CMK (cell line): ENCODE results near the gene VTI1A.

Experiments used
- DNase-seq: peaks from one replicate; pipeline ENCODE4 v3.0.0-alpha.2; 2010; ENCODE audit warnings: low read depth

VTI1A gene

DNA sequence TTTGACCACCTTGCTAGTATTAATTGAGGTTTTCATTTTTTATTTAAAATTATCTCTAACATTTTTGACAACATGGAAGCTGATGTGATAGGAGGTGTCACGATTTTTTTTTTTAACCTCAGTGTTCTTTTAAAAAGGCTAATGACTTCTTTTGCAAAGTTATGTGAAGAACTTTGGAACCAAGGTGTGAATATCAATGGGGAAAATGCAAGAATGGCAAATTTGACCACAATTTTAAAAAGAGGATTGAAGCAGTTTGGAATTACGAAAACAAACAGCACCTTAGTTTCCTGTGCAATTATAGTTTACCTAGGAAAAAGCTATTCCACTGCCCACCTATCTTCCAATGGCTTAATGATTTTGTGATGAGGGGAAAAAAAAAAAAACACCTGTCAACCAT, 232.4 kb downstream of the VTI1A start:
- DNase-seq, result no peak

GRCh38 chr10:112680586-112680985, 233.6 kb downstream of the VTI1A start:
- no peak for DNase-seq

- DNase-seq, result no peak
Observed at GRCh38 chr10:112687647-112688046, 240.6 kb downstream of the VTI1A start.

GRCh38 chr10:112689327-112690072, 242.5 kb downstream of the VTI1A start:
- DNase-seq, result no peak

DNA sequence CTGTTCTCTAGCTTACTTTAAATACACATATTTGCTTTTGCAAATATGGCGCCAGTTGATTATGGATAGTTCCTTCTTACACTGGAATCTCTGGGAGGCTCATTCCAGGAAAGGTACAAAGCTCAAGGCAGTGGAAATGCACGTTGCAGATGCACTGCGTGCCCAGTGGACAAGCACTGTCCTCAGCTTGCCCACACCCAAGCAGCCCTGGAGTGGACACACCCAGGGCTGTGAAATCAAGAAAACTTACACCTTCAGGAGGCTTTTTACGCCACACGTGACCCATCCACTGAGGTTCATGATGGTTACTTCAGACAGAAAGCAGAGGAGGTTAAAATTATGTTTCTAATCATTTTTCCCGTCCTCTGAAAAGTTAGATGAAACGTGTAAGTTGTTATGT, 248.5 kb downstream of the VTI1A start:
- no peak for DNase-seq

DNA sequence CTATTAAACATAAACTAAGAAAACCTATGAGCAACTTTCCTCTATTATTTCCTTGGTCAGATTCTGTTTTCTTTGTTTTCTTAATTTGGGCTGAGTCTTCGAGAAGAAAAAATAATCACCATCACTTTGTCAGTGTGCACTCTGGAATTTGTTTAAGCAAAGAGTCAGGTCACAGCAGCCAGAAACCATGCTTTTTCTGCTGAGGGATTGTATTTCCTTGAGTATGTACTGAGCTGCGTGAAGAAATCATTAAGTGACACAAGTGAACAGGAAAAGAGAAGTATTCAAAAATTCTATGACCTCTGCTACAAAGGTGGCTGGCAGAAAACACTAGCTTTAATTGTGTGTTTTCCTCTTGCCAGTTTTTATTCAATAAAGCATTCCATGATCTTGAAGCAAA, 249.6 kb downstream of the VTI1A start:
- DNase-seq, result no peak

GRCh38 chr10:112698133-112698817, 251.3 kb downstream of the VTI1A start:
- DNase-seq, result no peak

- DNase-seq, result no peak
Observed at GRCh38 chr10:112698818-112699164, 251.8 kb downstream of the VTI1A start.

- no peak for DNase-seq
Observed at GRCh38 chr10:112700215-112700671, 253.2 kb downstream of the VTI1A start.

- no peak for DNase-seq
Observed at GRCh38 chr10:112701211-112701877, 254.3 kb downstream of the VTI1A start.

DNA sequence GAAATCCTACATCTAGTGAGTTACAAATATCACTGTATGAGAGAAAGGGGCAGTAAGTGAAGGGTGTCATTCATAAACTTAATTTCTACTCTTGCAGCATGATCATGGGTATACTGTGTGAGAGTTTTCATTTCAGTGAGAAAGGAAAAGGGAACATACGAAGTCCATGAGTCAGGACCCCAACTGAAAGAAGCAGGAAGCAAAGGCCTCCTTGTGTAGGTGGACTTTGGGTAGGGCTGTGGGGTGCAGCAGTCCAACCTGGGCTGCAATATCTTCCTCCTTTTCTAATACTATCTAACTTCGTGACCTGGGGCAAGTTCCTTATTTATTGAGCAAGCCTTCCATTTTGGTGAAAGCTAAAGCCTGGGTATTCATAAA, 254.9 kb downstream of the VTI1A start:
- no peak for DNase-seq

DNA sequence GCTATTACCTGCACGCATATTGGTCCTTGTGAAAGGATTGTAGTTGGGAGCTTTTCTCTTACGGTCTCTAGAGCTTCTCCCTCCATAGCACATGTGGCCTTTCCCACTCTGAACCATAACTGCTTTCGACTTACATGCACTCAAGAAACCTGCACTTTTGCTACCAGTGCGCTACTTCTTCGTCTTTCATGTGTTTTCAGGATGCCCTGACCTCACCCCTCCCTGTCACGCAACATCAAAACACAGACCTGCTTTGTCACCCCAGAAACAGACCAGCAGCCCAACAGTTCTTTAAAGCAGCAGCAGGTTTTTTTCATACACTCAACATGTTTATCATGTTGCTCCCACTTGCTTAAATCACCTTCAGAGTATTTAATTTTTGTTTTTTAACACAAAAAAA, 259.6 kb downstream of the VTI1A start:
- DNase-seq, result no peak

DNA sequence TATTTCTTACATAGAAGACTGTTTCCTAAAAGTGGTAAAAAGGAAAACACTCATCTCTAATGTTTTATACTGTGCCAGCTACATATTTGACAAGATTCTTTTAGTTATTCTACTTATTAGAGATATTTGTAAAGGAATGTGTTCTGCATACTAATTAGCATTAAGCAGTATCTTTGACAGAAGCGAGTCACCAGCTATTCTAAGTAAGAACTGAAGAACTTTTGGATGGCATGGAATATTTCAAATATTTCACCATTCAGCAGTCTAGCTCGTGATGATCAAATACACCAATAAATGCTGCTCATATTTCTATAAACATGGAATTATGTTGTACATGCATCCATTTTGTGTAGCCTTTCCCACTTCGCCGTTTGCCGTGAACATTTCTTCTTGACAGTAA, 261.4 kb downstream of the VTI1A start:
- no peak for DNase-seq

- DNase-seq, result no peak
Observed at GRCh38 chr10:112710528-112710927, 263.5 kb downstream of the VTI1A start.

- no peak for DNase-seq
Observed at GRCh38 chr10:112711366-112711765, 264.4 kb downstream of the VTI1A start.

DNA sequence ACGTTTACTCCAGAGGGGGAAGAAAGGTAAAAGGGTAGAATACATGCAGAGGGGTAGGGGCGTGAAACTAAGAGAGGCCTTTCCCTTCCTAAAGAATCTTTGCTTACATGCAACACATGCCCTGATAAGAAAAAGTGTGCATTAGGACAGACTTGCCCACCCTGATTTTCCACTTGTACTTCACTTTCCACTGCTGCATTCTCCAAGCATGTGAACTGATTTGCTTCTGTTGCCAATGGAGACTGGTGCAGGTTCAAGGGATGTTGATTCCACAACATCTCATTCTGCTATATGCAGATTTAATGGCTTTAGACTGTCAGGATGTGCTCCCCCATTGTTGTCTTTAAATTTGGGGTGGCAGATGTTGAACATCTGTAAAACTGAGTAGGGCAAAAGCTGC, 265.5 kb downstream of the VTI1A start:
- DNase-seq, result no peak

DNA sequence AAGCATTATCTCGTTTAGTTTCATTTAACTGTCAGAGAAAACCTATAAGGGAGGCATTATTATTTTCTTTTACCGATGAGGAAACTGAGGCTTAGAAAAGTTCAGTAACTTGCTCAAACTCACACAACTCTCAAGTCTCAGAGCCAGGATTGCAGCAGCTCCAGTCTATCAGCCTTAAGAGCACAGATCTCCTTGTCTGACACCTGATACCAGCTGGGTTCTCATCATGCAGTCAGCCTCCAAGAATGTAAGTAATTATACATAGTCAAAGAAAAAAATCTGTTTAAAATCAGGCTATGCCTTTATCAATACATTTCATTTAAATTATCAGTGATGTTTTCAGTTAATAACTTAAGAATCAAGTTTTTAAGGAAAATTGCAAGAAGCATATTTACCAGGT, 266.4 kb downstream of the VTI1A start:
- DNase-seq, result no peak

DNA sequence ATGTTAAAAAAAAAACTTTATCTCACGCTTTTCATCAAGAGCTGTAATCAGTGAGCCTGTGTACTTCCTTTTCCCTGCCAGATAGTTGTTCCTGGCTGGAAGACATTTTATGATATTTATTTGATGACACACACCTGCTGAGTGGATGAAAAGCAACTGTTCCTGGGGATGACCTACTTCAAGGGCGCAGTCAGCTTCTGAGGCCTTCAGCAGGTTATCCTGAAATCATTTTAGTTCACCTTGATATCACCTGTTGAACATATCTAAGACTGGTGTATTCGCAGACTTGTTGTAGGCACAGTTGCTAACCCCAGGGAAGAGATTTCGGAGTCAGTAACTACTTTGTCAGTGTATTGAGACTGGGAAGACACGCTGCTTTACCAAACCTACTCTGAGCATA, 268.6 kb downstream of the VTI1A start:
- DNase-seq, result no peak

DNA sequence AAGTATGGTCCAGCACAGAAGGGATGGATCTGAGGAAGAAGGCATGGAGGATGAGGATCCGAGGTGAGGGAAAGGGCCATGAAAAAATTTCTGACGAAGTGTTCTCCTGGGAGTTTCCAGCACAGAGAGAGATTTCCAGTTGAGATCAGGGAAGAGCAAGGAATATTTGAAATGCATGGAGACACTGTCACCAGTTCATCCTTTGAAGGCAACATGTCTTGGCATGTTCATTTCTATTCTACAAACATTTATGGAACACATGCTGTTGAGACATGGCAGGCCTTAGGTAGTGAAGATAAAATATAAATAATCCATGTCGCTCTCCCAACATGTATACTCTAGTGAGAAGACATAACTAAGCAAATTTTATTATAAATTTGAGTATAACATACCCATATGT, 269.1 kb downstream of the VTI1A start:
- no peak for DNase-seq

- DNase-seq, result no peak
Observed at GRCh38 chr10:112716924-112717413, 270.0 kb downstream of the VTI1A start.

DNA sequence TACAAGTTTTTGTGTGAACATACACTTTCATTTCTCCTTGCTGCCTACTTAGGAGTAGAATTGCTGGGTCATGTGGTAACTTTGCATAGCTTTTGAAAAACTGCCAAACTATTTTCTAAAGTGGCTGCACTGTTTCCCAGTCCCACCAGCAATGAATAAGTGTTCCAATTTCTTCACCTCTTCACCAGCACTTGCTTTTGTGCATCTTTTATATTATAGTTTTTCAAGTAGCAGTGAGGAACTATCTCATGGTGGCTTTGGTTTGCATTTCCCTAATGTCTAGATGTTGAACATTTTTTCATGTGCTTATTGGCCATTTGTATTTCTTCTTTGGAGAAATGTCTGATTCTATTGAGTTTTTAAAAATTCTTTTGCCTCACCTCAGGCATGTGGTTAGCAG, 273.2 kb downstream of the VTI1A start:
- DNase-seq, result no peak

DNA sequence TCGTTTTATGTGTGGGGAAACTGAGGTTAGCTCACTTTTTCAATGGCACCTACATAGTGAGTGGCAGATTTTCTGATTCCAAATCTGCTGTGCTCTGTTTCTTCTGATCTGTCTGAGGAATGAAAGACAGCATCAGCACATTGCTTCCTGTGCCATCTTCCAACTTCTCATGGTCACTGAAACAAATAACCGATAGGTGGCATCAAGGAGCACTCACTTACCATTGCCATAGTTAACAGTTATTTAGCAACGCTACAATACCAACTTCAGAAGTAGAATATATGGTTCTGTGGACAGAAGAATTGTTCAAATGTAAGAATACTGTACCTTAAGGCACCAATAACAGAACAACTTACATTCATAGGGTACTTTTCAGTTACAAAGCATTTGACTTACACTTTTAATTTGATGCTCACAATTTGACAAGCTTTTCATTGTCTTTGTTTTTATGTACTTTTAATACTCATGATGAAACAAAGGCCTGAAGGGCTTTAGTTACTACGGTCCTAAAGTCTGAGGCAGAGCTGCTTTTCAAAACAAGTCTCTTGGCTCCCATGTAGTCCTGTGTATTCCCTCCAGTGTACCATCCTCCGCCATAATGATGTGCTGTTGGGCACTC, 274.2 kb downstream of the VTI1A start:
- DNase-seq, result no peak

DNA sequence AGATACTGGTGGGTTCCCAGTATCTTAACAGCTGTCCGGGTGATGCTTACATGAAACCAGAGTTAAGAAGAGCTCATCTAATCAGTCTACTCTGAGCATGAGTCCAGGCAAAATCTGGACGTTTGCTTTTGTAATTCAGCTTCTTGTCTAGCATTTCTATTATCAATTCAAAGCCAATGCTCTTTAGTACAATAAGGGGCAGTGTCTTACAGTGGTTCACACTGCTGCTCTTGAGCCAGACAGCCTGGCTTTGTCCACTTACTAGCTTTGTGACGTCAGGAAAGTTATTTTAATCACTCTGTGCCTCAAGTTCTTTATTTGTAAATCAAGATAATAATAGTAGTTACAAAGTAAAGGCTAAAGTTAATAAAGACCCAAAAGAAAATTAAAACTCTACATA, 275.7 kb downstream of the VTI1A start:
- no peak for DNase-seq
